ENCODE results near the gene HHAT. TPM values are rescaled to one million over a fixed set of nuclear protein-coding genes. Genes with fewer than 3 reads are reported as not detected.

HHAT gene
- total RNA-seq, 1 donor from 2014 or later, result 4.3 TPM

- H3K4me1 ChIP-seq, result no peaks in the 10 kb centered on the region
- no peaks in the 10 kb centered on the region for H3K36me3 ChIP-seq
- ATAC-seq (no peak), DNase-seq (no peak)
- no peak overlapping the region for H3K4me3 ChIP-seq
- no peak overlapping the region for H3K27ac ChIP-seq
- H3K27me3 ChIP-seq, result no peaks in the 10 kb centered on the region
- intact Hi-C loops (cut with DNase I), result no loop called here
- TF ChIP-seq CTCF (IDR thresholded peaks at IDR 0.05), result no peak
- H3K9me3 ChIP-seq, result no peaks in the 10 kb centered on the region
Measured at GRCh38 chr1:210676539-210676938, 347.8 kb downstream of the HHAT start.

- intact Hi-C loops (cut with DNase I), result no loop called here
- no peaks in the 10 kb centered on the region for H3K27me3 ChIP-seq
- no peak overlapping the region for H3K27ac ChIP-seq
- no peaks in the 10 kb centered on the region for H3K36me3 ChIP-seq
- TF ChIP-seq CTCF (IDR thresholded peaks at IDR 0.05), result no peak
- no peak overlapping the region for H3K4me3 ChIP-seq
- no peaks in the 10 kb centered on the region for H3K4me1 ChIP-seq
- ATAC-seq (no peak), DNase-seq (no peak)
- H3K9me3 ChIP-seq, result no peaks in the 10 kb centered on the region
Measured at GRCh38 chr1:210677533-210677932, 348.8 kb downstream of the HHAT start.

- no peak for DNase-seq
- intact Hi-C loops (cut with DNase I), result no loop called here
- Histone ChIP-seq H3K4me1 (no peaks in the 10 kb centered on the region), H3K36me3 (no peaks in the 10 kb centered on the region), H3K27me3 (no peaks in the 10 kb centered on the region), H3K9me3 (no peaks in the 10 kb centered on the region), H3K4me3 (no peak overlapping the region), H3K27ac (no peak overlapping the region)
- no peak for ATAC-seq
- no peak for TF ChIP-seq CTCF (IDR thresholded peaks at IDR 0.05)
Measured at GRCh38 chr1:210678306-210678705, 349.6 kb downstream of the HHAT start.

GRCh38 chr1:210681158-210681557 is 352.5 kb downstream of the HHAT start:
- Histone ChIP-seq H3K27ac (no peak overlapping the region), H3K4me1 (no peaks in the 10 kb centered on the region), H3K9me3 (no peaks in the 10 kb centered on the region), H3K36me3 (no peaks in the 10 kb centered on the region), H3K27me3 (no peaks in the 10 kb centered on the region), H3K4me3 (no peak overlapping the region)
- TF ChIP-seq CTCF (IDR thresholded peaks at IDR 0.05), result no peak
- DNase-seq, result no peak
- intact Hi-C loops (cut with DNase I), result no loop called here
- ATAC-seq, result no peak

- H3K9me3 ChIP-seq, result no peaks in the 10 kb centered on the region
- no peak for TF ChIP-seq CTCF (IDR thresholded peaks at IDR 0.05)
- no peak overlapping the region for H3K4me3 ChIP-seq
- ATAC-seq (no peak), DNase-seq (no peak)
- no peaks in the 10 kb centered on the region for H3K27me3 ChIP-seq
- intact Hi-C loops (cut with DNase I), result no loop called here
- H3K36me3 ChIP-seq, result no peaks in the 10 kb centered on the region
- no peaks in the 10 kb centered on the region for H3K4me1 ChIP-seq
- no peak overlapping the region for H3K27ac ChIP-seq
Measured at GRCh38 chr1:210683403-210684047, 354.8 kb downstream of the HHAT start.

Measured in upper lobe of right lung (tissue), 1 donor.